Stimulated activated CD4-positive, alpha-beta T cell treated with anti-CD3 and anti-CD28 coated beads, Interleukin-12 subunit alpha, Interleukin-12 subunit beta, amount 100 ng/mL, for 4 hours (primary cell): ENCODE measurements around the gene BMPR2.
"Not testable (repeated sequence)": the region's sequence is repeated elsewhere in the genome, so short reads cannot be mapped to it uniquely, and the experiment has no call there.

Source experiments
- DNase-seq: peaks from one replicate; pipeline ENCODE4 v3.0.0-alpha.2; 2020

BMPR2 gene

DNA sequence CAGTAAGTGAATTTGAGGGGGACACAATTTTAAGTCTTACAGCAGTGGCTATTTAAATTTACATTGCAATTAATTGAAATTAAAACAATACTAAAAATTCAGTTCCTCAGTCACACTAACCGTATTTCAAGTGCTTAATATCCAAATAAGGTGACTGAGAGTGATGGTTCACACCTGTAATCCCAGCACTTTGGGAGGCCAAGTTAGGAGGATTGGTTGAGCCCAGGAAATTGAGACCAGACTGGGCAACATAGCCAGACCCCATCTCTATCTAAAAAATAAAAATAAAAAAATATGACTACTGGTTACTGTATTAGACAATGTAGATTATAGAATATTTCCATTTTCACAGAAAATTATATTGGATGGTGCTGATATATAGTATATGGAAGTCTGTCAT lies 79.0 kb downstream of the BMPR2 start:
- DNase-seq, result no peak

DNA sequence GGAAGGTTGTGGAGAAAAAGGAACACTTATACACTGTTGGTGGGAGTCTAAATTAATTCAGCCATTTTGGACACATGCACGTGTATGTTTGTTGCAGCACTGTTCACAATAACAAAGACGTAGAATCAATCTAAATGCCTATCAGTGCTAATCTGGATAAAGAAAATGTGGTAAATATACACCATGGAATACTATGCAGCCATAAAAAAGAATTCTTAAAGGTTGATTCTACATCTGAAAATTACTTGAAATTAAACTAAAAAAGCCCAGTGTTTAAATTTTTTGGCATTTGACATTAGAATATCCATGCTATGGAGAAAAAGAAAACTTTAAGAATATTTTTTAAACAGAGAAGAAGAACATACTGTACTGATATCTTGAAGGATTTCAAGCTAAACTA lies 84.0 kb downstream of the BMPR2 start:
- DNase-seq, result no peak

DNA sequence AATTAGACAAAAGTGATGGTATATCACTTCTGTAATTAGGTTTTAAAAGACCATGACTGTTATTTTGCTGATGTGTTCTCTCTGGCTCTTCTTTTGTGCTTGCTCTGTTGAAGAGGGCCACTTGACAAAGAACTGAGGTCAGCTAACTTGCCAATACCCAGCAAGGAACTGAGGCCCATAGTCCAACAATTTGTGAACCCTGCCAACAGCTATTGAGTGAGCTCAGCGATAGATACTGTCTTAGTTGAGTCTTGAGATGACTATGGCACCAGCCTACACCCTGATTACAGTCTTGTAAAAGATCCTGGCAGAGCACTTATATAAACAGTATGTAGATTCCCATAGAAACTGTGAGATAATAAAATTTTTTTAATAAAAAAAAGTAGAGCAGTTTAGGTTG lies 103.0 kb downstream of the BMPR2 start:
- DNase-seq, result no peak

DNA sequence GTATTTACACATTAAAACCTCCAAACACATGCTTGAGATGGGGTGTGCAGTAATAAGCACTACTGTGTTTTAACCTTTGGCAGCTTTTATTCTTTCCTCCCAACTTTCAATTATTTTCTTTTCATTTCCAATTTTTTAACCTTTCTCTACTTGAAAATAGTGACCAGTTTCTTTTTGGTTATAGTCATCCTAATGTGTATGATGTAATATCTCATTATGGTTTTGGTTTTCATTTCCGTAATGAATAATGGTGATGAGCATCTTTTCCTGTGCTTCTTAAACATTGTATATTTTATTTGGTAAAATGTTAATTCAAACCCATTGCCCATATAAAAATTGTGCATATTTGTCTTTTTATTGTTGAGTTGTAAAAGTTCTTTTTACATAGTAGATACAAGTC lies 103.5 kb downstream of the BMPR2 start:
- DNase-seq, result no peak

DNA sequence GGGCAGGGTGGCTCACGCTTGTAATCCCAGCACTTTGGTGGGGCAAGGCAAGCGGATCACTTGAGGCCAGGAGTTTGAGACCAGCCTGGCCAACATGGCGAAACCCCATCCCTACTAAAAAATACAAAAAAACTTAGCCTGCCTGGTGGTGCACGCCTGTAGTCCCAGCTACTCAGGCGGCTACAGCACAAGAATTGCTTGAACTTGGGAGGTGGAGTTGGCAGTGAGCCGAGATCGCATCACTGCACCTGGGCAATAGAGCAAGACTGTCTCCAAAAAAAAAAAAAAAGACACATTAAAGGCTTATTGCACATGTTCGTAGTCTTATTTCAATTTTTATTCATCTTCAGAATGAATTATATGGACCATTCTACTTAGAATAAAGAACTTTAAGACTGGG lies 110.2 kb downstream of the BMPR2 start:
- no peak for DNase-seq

DNA sequence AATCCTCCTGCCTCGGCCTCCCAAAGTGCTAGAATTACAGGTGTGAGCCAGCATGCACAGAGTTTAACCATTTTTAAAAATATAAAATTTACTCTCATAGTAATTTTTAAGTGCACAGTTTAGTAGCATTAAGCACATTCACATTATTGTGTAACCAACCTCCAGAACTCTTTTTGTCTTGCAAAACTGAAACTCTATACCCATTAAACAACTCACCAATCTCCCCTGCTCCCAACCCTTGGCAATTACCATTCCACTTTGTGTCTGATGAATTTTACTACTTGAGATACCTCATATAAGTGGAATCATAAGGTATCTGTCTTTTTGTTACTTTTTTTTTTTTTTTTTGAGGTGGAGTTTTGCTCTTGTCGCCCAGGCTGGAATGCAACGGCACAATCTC lies 112.5 kb downstream of the BMPR2 start:
- DNase-seq, result no peak

DNA sequence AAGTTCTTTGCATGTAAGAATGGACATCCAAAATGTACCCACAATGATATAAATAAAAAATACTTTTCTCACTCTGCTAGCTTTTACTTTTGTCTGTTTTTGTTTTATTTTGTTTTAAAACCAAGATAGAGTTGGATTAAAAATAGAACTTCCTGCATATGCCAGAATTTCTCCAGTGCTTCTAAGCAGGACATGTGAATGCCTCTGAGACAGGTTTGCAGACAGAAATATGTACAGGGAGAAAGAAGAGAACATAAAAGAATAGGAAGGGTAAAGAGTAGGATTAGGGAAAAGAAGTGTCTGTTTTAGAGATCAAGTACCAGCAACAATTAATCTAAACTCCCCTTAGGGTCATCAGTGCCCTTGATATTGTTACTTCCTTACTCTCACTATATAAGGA lies 114.4 kb downstream of the BMPR2 start:
- no peak for DNase-seq

DNA sequence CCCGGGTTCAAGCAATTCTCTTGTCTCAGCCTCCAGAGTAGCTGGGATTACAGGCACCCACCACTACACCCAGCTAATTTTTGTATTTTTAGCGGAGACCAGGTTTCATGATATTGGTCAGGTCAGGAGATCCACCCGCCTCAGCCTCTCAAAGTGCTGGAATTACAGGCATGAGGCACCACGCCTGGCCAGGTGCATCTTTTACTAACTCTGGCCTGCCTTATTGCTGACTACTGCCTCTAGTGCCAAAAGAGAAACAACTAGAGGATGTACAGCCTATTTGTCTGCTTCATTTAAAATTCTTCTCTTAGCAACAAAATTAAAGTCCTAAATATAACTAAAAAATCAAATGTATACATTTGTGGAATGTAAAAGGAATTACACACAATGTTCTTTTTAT lies 115.4 kb downstream of the BMPR2 start:
- DNase-seq, result no peak

DNA sequence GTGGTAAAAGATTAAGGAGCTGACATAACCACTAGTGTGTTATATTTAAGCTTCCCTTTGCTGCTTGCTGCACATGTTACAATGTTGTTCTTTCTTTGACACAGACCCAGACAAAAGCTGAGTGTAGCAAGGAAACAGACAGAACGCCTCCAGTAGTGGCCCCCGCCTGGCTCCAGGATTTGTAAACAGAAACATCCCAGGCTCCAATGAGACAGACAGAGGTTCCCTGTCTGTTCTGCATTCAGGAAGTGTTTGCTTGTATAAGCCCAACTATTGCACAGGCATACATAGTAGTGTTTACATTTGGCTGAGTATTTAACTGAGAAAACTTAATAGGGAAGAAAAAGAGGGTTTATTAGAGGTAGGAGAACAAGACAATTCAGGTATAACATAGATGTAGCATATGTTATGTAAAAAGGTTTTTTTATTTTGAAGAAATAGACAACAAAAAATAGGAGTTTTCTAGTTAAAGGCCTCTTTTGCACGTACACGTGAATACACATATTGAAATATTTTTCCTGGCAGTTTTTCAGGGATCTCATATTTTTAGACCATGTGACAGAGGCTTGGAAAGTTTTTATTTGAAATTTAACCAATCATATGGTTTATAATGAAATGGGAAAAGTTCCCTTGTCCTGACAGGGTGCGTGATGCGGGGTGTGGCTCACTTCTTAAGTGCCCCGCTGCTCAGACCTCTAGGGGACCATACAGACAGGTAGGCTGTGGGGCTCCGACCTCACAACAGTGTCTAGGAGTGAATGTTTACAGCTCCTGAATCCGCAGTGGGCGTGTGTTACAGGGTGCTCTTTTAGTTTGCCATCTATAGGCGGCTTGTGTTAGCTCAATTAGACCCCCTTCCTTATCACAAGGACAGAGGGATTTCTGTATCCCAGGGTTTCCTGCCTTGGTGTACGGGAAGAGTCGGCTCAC lies 118.4 kb downstream of the BMPR2 start:
- no peak for DNase-seq

DNA sequence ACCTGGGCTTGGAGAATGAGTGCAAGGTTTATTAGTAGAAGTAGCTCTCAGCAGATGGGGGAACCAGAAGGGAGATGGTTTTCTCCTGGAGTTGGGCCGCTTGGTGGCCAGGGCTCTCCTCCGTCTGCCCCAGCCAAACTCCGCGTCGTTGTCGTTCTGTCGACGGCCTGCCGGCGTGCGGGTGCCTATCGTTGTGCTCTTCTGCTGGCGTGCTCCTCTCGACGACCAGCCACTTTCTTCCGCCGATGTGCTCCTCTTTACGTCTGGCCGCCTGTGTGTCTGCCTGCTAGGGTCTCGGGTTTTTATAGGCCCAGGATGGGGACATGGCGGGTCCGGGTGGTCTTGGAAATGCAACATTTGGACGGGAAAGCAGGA lies 119.1 kb downstream of the BMPR2 start:
- DNase-seq, result no peak

DNA sequence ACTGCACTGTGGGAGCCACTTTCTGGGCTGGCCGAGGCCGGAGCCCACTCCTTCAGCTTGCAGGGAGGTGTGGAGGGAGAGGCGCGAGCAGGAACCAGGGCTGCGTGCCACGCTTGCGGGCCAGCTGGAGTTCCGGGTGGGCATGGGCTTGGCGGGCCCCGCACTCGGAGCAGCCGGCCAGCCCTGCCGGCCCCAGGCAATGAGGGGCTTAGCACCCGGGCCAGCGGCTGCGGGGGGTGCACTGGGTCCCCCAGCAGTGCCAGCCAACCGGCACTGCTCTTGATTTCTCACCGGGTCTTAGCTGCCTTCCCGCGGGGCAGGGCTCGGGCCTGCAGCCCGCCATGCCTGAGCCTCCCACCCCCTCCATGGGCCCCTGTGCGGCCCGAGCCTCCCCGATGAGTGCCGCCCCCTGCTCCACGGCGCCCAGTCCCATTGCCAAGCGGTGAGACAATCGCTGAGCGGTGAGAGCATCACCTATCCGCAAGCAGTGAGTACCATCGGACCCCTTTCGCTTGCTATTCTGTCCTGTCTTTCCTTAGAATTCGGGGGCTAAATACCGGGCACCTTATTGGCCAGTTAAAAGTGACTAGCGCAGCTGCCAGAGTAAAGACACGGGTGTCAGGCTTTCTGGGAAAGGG lies 120.8 kb downstream of the BMPR2 start:
- DNase-seq, result not testable (repeated sequence)

DNA sequence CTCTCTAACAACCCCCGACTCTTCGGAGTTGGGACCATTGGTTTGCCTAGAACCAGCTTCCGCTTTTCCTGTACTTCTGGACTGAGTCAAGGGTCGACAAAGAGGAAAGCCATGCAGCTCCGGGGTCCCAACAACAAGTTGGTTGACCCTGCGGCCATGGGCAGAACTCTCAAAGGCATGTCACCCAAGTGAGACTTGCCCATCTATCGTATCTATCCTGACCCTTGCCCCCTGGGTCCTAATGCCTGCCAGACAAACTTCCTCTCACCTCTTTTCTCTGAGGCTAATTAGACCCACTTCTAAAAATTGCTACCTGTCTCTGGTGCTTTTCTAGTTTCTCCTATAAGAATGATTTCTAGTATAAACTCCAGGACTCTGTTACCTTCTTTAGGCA lies 121.3 kb downstream of the BMPR2 start:
- DNase-seq, result not testable (repeated sequence)

DNA sequence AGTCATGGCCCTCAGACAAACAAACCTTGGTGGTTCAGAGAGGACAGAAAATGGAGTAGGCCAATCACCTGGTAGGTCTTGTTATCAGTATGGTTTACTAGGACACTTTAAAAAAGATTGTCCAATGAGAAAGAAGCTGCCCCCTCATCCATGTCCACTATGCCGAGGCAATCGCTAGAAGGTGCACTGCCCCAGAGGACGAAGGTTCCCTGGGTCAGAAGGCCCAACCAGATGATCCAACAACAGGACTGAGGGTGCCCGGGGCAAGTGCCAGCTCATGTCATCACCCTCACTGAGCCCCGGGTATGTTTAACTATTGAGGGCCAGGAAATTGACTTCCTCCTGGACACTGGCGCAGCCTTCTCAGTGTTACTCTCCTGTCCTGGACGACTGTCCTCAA lies 123.7 kb downstream of the BMPR2 start:
- not testable (repeated sequence) for DNase-seq

DNA sequence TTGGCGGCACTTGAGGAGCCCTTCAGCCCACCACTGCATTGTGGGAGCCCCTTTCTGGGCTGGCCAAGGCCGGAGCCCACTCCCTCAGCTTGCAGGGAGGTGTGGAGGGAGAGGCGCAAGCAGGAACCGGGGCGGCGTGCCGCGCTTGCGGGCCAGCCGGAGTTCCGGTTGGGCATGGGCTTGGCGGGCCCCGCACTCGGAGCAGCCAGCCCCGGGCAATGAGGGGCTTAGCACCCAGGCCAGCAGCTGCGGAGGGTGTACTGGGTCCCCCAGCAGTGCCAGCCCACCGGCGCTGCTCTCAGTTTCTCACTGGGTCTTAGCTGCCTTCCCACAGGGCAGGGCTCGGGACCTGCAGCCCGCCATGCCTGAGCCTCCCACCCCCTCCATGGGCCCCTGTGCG lies 127.1 kb downstream of the BMPR2 start:
- DNase-seq, result not testable (repeated sequence)

DNA sequence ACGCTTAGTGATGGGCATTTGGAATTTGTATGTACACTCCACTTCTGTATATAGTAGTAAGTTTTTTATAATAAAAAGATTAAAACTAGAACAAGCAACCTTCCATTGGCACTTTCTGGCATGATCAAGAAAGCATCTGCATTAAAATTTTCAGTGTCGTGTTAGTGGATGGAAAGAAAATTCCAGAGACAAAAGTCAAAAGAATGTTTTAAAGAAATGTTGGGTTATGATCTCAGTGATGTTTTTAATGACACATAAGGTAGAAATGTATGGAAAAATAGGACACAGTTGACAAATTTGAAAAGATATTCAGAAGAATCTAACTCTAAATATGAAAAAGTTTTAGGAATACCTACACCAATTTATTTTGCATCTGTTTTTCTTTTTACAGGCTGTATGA lies 132.6 kb downstream of the BMPR2 start:
- no peak for DNase-seq

DNA sequence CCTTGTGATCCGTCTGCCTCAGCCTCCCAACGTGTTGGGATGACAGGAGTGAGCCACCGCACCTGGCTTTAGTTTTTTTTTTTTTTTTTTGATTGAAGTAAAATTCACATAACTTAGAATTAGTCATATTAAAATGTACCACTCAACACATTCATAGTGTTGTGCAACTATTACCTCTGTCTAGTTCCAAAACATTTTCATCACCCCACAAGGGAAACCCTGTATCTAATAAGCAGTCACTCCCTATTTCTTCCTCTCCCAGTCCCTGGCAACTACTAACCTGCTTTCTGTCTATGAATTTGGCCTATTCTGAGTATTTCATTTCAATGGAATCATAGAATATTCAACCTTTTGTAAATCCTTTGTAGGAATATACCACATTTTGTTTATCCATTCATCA lies 134.8 kb downstream of the BMPR2 start:
- no peak for DNase-seq

DNA sequence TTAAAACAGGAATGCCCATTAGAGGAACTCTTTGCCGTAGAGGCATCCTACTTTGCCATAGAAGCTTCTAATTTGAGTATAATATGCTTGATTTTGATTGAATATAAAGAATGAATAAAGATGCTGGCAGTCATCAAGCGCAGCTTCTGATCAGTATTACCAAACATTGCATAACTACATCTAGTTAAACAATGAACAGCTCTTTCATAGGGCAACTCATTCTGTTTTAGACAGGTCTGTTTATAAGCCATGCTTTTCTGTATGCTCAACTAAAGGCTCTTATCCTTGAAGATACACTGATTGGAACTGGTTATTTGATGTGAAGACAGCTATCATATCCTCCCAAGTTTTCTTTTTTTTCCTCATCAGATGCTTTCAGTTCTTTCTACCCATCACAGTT lies 136.0 kb downstream of the BMPR2 start:
- no peak for DNase-seq

DNA sequence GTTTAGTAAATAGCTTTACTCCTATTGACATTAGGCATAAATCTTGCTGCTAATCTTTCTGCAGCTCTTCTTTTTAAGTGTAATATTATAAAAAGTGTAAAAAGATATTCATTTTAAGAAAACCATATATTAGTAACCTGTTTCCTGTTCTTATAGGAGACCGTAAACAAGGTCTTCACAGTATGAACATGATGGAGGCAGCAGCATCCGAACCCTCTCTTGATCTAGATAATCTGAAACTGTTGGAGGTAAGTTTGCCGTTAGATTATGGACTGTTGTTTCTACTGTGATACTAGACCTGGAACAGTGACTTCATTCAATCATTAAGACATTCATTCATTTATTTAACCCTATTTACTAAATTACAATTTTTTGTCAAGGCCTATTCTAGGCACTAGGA lies 138.6 kb downstream of the BMPR2 start:
- DNase-seq, result no peak

DNA sequence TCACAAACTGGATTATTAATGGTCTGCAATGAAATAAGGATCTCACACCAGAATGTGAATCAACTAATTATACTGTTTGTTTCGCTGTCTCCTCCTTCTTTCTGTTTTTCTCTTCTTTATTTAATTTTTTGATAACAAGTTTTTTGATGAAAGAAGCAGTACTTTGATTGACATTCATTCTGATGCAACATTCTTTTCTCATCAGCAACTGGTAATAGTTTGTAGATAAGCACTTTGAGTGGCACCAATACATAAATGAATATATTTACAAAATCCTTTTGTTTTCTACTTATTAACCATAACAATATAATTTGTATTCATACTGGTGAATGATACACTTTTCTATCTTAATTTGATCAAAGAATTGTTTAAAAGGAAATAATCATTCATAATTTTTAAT lies 143.3 kb downstream of the BMPR2 start:
- DNase-seq, result no peak

DNA sequence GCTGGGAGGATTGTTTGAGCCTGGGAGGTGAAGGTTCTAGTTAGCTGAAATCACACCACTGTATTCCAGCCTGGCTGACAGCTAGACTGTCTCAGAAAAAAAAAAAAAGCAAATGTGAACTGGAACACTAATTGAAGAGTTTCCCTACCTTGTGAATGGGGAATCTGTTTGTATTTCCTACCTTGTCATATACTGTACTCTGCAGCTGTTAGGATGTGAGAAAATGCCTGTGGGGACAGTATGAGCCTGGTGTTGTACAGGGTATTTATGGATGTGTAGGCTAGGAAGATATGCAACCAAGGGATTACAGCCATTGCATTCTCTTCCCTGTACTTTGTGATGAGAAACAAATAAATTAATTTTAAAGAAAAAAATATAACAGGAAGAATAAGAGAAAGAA lies 145.3 kb downstream of the BMPR2 start:
- no peak for DNase-seq

DNA sequence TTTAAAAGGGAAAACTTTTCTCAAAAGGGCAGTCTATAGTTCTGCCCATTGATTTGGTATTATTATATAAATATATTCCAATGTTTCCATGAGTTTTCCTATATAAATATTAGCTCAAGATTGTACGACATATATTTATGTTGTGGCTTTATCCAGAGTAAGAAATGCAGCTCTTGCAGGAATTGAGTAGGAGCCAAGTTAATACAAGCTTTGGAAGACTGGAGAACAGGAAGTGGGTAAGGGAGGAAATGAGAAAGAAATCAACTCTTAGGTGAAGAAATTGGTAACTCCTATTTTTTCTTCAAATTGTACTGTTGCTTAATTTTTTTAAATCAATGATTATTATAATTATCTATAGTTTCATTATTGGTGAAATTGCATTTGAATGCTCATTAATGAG lies 153.3 kb downstream of the BMPR2 start:
- no peak for DNase-seq

DNA sequence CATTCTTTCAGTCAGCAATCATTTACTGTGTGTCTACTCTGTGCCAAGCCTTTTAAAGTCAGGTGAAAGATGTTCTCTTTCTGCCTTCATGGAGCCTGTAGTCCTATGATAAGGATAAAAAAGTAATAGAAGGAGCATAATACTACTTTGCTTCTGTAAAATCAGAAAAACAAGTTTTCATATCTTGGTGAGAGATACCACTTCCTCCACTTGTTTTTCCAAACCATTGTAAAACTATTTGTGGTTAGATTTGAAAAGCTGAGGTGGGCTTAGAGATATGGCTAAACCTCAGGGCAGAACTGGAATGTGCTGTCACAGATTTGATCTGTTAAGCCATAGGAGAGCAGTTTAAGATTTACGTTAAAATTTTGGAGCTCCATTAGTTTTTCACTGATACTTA lies 153.9 kb downstream of the BMPR2 start:
- DNase-seq, result no peak

DNA sequence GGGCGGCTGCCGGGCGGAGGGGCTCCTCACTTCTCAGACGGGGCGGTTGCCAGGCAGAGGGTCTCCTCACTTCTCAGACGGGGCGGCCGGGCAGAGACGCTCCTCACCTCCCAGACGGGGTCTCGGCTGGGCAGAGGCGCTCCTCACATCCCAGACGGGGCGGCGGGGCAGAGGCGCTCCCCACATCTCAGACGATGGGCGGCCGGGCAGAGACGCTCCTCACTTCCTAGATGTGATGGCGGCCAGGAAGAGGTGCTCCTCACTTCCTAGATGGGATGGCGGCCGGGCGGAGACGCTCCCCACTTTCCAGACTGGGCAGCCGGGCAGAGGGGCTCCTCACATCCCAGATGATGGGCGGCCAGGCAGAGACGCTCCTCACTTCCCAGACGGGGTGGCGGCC lies 159.2 kb downstream of the BMPR2 start:
- DNase-seq, result not testable (repeated sequence)

DNA sequence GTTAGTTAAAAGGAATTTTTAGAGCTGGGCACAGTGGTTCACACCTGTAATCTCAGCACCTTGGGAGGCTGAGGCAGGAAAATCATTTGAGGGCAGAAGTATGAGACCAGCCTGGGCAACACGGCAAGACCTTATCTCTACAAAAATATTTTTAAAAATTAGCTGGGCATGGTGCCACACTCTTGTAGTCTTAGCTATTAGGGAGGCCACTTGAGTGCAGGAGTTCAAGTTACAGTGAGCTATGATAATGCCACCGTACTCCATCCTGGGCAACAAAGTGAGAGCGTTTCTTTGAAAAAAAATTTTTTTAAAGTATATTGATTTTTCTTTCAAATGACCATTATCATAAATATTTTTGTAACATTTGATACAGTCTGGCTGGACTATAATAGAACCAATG lies 165.0 kb downstream of the BMPR2 start:
- DNase-seq, result no peak

DNA sequence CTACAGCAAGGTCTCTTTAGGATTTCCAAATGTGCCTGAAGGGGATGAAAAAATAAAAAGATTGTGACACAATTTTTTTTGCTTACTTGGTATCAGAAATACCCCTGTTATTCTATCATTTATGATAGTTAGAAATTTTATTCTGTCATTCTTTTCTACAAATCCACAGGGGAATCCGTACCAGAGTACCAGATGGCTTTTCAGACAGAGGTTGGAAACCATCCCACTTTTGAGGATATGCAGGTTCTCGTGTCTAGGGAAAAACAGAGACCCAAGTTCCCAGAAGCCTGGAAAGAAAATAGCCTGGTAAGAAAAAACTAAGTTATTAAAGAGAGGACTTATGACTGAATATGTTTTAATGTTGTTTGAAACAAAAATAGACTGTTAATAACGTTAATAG lies 166.0 kb downstream of the BMPR2 start:
- no peak for DNase-seq
